Activated CD4-positive, alpha-beta T cell treated with anti-CD3 and anti-CD28 coated beads, Interleukin-2, Interleukin-6, amounts not matched to agents 100 ng/mL and 50 ng/mL, durations not matched to agents 16 hours and 8 hours (primary cell): ENCODE results near the gene ZNF8.
"Not testable (repeated sequence)": the region's sequence is repeated elsewhere in the genome, so short reads cannot be mapped to it uniquely, and the experiment has no call there.

Source experiments
- DNase-seq: peaks from one replicate; pipeline ENCODE4 v3.0.0-alpha.2; 2020

ZNF8 gene

GRCh38 chr19:58278541-58279041 lies at the start of gene ZNF8:
ZNF8 (plus strand) TSS chr19:58278955; CDS start chr19:58279082, 127 bp downstream.
- peak; percentile 98 for DNase-seq

GRCh38 chr19:58229255-58229639 lies 49.5 kb upstream of the ZNF8 start:
- DNase-seq = peak; percentile 29

GRCh38 chr19:58237324-58237723 lies 41.4 kb upstream of the ZNF8 start:
- no peak for DNase-seq

- DNase-seq = no peak
Measured at GRCh38 chr19:58243351-58243750, 35.4 kb upstream of the ZNF8 start.

- DNase-seq = no peak
Measured at GRCh38 chr19:58248886-58249285, 29.9 kb upstream of the ZNF8 start.

- DNase-seq = no peak
Measured at GRCh38 chr19:58252102-58252685, 26.6 kb upstream of the ZNF8 start.

GRCh38 chr19:58258259-58258658 lies 20.5 kb upstream of the ZNF8 start:
- not testable (repeated sequence) for DNase-seq

GRCh38 chr19:58261600-58261967 lies 17.2 kb upstream of the ZNF8 start:
- DNase-seq = no peak

- no peak for DNase-seq
Measured at GRCh38 chr19:58261968-58262921, 16.5 kb upstream of the ZNF8 start.

- no peak for DNase-seq
Measured at GRCh38 chr19:58262922-58263296, 15.8 kb upstream of the ZNF8 start.

GRCh38 chr19:58265100-58265499 lies 13.7 kb upstream of the ZNF8 start:
- DNase-seq = no peak

- no peak for DNase-seq
Measured at GRCh38 chr19:58268344-58268743, 10.4 kb upstream of the ZNF8 start.

GRCh38 chr19:58274771-58275201 lies 4.0 kb upstream of the ZNF8 start:
- no peak for DNase-seq

- DNase-seq = no peak
Measured at GRCh38 chr19:58275564-58275963, 3.2 kb upstream of the ZNF8 start.

GRCh38 chr19:58277197-58277596 lies 1.6 kb upstream of the ZNF8 start:
- DNase-seq = no peak

- no peak for DNase-seq
Measured at GRCh38 chr19:58277748-58278540, 811 bp upstream of the ZNF8 start.

GRCh38 chr19:58279042-58279924 lies 528 bp downstream of the ZNF8 start:
- peak; percentile 50 for DNase-seq

GRCh38 chr19:58279925-58280316 lies 1.2 kb downstream of the ZNF8 start:
- no peak for DNase-seq

GRCh38 chr19:58284199-58284598 lies 5.4 kb downstream of the ZNF8 start:
- DNase-seq = no peak

- no peak for DNase-seq
Measured at GRCh38 chr19:58291943-58292342, 13.2 kb downstream of the ZNF8 start.

GRCh38 chr19:58294743-58295374 lies 16.1 kb downstream of the ZNF8 start:
- no peak for DNase-seq

GRCh38 chr19:58296104-58296503 lies 17.3 kb downstream of the ZNF8 start:
- no peak for DNase-seq
